GM12878 (cell line): ENCODE results near the gene TARBP2. TPM values are rescaled to one million over a fixed set of nuclear protein-coding genes. Genes with fewer than 3 reads are reported as not detected.

Experiments used
- BACH1 ChIP-seq: fragments of 450-650 bp; IDR thresholded peaks from 2 replicates; pipeline ENCODE4 v1.6.1; 2017; ENCODE audit warnings: mild to moderate bottlenecking, borderline replicate concordance
- BMI1 ChIP-seq: fragments of 450-650 bp; IDR thresholded peaks from 2 replicates; pipeline ENCODE4 v1.6.1; 2016; ENCODE audit warnings: mild to moderate bottlenecking, moderate library complexity, borderline replicate concordance
- CREB1 ChIP-seq: IDR thresholded peaks from 2 replicates; pipeline ENCODE4 v1.6.1; 2012; ENCODE audit warnings: low read depth, mild to moderate bottlenecking, inconsistent platforms
- CREM ChIP-seq: IDR thresholded peaks from 2 replicates; pipeline ENCODE4 v1.6.1; 2014; ENCODE audit warnings: antibody characterized with exemption, low read depth
- HDGF ChIP-seq: fragments of 450-650 bp; IDR thresholded peaks from 2 replicates; pipeline ENCODE4 v1.6.1; 2016; ENCODE audit warnings: antibody characterized with exemption
- IKZF2 ChIP-seq, 2 experiments: fragments of 450-650 bp; IDR thresholded peaks; 2 replicates each; pipeline ENCODE4 v1.6.1; 2017; ENCODE audit warnings: mild to moderate bottlenecking in 2 of 2, moderate library complexity in 2 of 2
- MEF2A ChIP-seq: IDR thresholded peaks from 2 replicates; pipeline ENCODE4 v1.6.1; 2011; ENCODE audit warnings: low read depth, mild to moderate bottlenecking, low read length, moderate library complexity; ENCODE audit not compliant: insufficient read depth
- MYC ChIP-seq: IDR thresholded peaks from 2 replicates; pipeline ENCODE4 v1.6.1; 2011; ENCODE audit warnings: mild to moderate bottlenecking, low read length, moderate library complexity, inconsistent platforms; ENCODE audit not compliant: insufficient read depth, insufficient replicate concordance, insufficient read length, severe bottlenecking
- NR2C2 ChIP-seq: IDR thresholded peaks from 2 replicates; pipeline ENCODE4 v1.6.1; 2011; ENCODE audit warnings: borderline replicate concordance, low read depth; ENCODE audit not compliant: control insufficient read depth, insufficient read length
- PML ChIP-seq: IDR thresholded peaks from 2 replicates; pipeline ENCODE4 v1.6.1; 2012; ENCODE audit warnings: low read length, inconsistent platforms
- POLR2A ChIP-seq: IDR thresholded peaks from 2 replicates; pipeline ENCODE4 v1.6.1; 2011; ENCODE audit warnings: low read depth, mild to moderate bottlenecking, low read length
- POLR2AphosphoS2 ChIP-seq: IDR thresholded peaks from 2 replicates; pipeline ENCODE4 v1.6.1; 2011; ENCODE audit warnings: low read depth, mild to moderate bottlenecking, low read length, improper control_type of control experiment, moderate library complexity
- POLR2AphosphoS5 ChIP-seq: IDR thresholded peaks from 2 replicates; pipeline ENCODE4 v1.6.1; 2011; ENCODE audit warnings: mild to moderate bottlenecking, low read length, inconsistent platforms
- RB1 ChIP-seq: fragments of 450-650 bp; formaldehyde crosslinking; IDR thresholded peaks from 2 replicates; pipeline ENCODE4 v1.6.1; 2017; ENCODE audit warnings: mild to moderate bottlenecking, borderline replicate concordance
- SP1 ChIP-seq: IDR thresholded peaks from one replicate; pipeline ENCODE4 v1.6.1; 2011; ENCODE audit warnings: low read depth, low read length
- SREBF1 ChIP-seq: IDR thresholded peaks from 2 replicates; pipeline ENCODE4 v1.6.1; 2012; ENCODE audit warnings: mild to moderate bottlenecking, low read length
- SRF ChIP-seq, 2 experiments: IDR thresholded peaks; 2 replicates each; pipeline ENCODE4 v1.6.1; 2011; ENCODE audit warnings: low read depth in 2 of 2, low read length in 2 of 2, mild to moderate bottlenecking in 1 of 2, moderate library complexity in 1 of 2
- TAF1 ChIP-seq: IDR thresholded peaks from 2 replicates; pipeline ENCODE4 v1.6.1; 2011; ENCODE audit warnings: mild to moderate bottlenecking, low read depth, low read length, borderline replicate concordance
- polyA plus RNA-seq, 11 experiments: library from polyadenylated mRNA; depleted of rRNA in 4 of 11; unstranded in 6 of 11; stranded (reverse) in 5 of 11; fragments of >200 nt; fragmentation: Nextera tagmentation in 4 of 11; fragmentation: Illumina TruSeq in 1 of 11; extraction: Ambion mirVana in 4 of 11; extraction: Trizol in 1 of 11; gene quantifications; 1 replicate in 1 of 11; 2 replicates in 10 of 11; pipeline versions ENCODE4 v1.2.1 to v1.2.3, GENCODE V29; 2011 to 2016; ENCODE audit warnings: inconsistent platforms in 2 of 11, missing spikeins in 2 of 11, low read depth in 1 of 11
- total RNA-seq, 4 experiments: library from RNA; depleted of rRNA in 3 of 4; stranded (reverse); fragments of >200 nt in 3 of 4; fragmentation: Illumina TruSeq in 1 of 4; extraction: Trizol in 1 of 4; gene quantifications; 2 replicates each; pipeline versions ENCODE4 v1.2.1 to v1.2.3, GENCODE V29; 2013 to 2021
- TF ChIP-seq, protein P1 (sequence below): fragments of 450-650 bp; IDR thresholded peaks from 2 replicates; pipeline ENCODE4 v1.6.1; 2016; ENCODE audit warnings: mild to moderate bottlenecking
- TF ChIP-seq, protein P2 (sequence below): IDR thresholded peaks from 2 replicates; pipeline ENCODE4 v1.6.1; 2012; ENCODE audit warnings: low read depth, low read length, improper control_type of control experiment
- TF ChIP-seq, protein P3 (sequence below): fragments of 450-650 bp; IDR thresholded peaks from 2 replicates; pipeline ENCODE4 v1.6.1; 2018; ENCODE audit warnings: mild to moderate bottlenecking, low read depth, moderate library complexity; ENCODE audit not compliant: partially characterized antibody

TARBP2 gene
- total and polyA plus RNA-seq, 10 of the 15 experiments (the other 5 are each of a cell fraction or from before 2014, with no cell fraction given) = 5.5 to 60.1 (median 36.8) TPM

- peak; percentile 80 for TF ChIP-seq NR2C2
- TF ChIP-seq SREBF1 = peak; percentile 85
- TF ChIP-seq POLR2AphosphoS5 = peak; percentile 91
- peak; percentile 73; the same call in 1 of the 2 replicates for TF ChIP-seq MEF2A
- TF ChIP-seq, protein P1, sequence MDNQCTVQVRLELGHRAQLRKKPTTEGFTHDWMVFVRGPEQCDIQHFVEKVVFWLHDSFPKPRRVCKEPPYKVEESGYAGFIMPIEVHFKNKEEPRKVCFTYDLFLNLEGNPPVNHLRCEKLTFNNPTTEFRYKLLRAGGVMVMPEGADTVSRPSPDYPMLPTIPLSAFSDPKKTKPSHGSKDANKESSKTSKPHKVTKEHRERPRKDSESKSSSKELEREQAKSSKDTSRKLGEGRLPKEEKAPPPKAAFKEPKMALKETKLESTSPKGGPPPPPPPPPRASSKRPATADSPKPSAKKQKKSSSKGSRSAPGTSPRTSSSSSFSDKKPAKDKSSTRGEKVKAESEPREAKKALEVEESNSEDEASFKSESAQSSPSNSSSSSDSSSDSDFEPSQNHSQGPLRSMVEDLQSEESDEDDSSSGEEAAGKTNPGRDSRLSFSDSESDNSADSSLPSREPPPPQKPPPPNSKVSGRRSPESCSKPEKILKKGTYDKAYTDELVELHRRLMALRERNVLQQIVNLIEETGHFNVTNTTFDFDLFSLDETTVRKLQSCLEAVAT = peak; percentile 78
- TF ChIP-seq SP1 = peak; percentile 33
- TF ChIP-seq RB1 = peak; percentile 85; the same call in 1 of the 2 replicates
- 0 out of 4 replicates have a peak, but pooled peaks of 1 of the 2 experiments have one; percentile 51 for TF ChIP-seq SRF (IDR thresholded peaks at IDR 0.05; ENCODE audit: low read depth in 2 of 2, low read length in 2 of 2)
- TF ChIP-seq POLR2A = peak; percentile 91
- TF ChIP-seq IKZF2 (IDR thresholded peaks at IDR 0.05) = peak; percentile 21 to 49; a peak in 3 of 4 replicates
- peak; percentile 98 for TF ChIP-seq HDGF
- no peak for TF ChIP-seq BMI1
- TF ChIP-seq POLR2AphosphoS2 = peak; percentile 73; the same call in 1 of the 2 replicates
- TF ChIP-seq CREB1 = peak; percentile 97
- TF ChIP-seq TAF1 = peak; percentile 88
- no peak; the same call in 1 of the 2 replicates for TF ChIP-seq PML
- no peak for TF ChIP-seq MYC
- TF ChIP-seq, protein P2, sequence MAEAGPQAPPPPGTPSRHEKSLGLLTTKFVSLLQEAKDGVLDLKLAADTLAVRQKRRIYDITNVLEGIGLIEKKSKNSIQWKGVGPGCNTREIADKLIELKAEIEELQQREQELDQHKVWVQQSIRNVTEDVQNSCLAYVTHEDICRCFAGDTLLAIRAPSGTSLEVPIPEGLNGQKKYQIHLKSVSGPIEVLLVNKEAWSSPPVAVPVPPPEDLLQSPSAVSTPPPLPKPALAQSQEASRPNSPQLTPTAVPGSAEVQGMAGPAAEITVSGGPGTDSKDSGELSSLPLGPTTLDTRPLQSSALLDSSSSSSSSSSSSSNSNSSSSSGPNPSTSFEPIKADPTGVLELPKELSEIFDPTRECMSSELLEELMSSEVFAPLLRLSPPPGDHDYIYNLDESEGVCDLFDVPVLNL = no peak
- TF ChIP-seq CREM = peak; percentile 98
- TF ChIP-seq, protein P3, sequence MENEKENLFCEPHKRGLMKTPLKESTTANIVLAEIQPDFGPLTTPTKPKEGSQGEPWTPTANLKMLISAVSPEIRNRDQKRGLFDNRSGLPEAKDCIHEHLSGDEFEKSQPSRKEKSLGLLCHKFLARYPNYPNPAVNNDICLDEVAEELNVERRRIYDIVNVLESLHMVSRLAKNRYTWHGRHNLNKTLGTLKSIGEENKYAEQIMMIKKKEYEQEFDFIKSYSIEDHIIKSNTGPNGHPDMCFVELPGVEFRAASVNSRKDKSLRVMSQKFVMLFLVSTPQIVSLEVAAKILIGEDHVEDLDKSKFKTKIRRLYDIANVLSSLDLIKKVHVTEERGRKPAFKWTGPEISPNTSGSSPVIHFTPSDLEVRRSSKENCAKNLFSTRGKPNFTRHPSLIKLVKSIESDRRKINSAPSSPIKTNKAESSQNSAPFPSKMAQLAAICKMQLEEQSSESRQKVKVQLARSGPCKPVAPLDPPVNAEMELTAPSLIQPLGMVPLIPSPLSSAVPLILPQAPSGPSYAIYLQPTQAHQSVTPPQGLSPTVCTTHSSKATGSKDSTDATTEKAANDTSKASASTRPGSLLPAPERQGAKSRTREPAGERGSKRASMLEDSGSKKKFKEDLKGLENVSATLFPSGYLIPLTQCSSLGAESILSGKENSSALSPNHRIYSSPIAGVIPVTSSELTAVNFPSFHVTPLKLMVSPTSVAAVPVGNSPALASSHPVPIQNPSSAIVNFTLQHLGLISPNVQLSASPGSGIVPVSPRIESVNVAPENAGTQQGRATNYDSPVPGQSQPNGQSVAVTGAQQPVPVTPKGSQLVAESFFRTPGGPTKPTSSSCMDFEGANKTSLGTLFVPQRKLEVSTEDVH = peak; percentile 86
- peak; percentile 85; the same call in 1 of the 2 replicates for TF ChIP-seq BACH1
Observed at GRCh38 chr12:53451661-53452158, 49.4 kb upstream of the TARBP2 start, which contains the start of gene PCBP2 (continued).
